Smooth muscle cell (in vitro differentiated cells): ENCODE measurements around the gene SERPINB13. TPM values are rescaled to one million over a fixed set of nuclear protein-coding genes. Genes with fewer than 3 reads are reported as not detected.

Source experiments
- DNase-seq: peaks from one replicate; lab custom pipeline; 2025; ENCODE audit not compliant: unreplicated experiment; lab: John Stamatoyannopoulos, UW
- H2AFZ ChIP-seq: fragments of 200-600 bp; sonication (generic); 2 replicates; pipeline ENCODE4 v1.6.0; 2016; ENCODE audit warnings: antibody characterized with exemption, low read depth, mild to moderate bottlenecking
- H3F3A ChIP-seq: fragments of 200-600 bp; sonication (generic); 2 replicates; pipeline ENCODE4 v1.6.0; 2017; ENCODE audit warnings: antibody characterized with exemption, low read depth
- H3K27ac ChIP-seq: fragments of 200-600 bp; sonication (generic); 2 replicates; pipeline ENCODE4 v1.5.1; 2016; ENCODE audit warnings: low read depth, mild to moderate bottlenecking
- H3K27me3 ChIP-seq: fragments of 200-600 bp; sonication (generic); 2 replicates; pipeline ENCODE4 v1.6.1; 2016; ENCODE audit warnings: low read depth, mild to moderate bottlenecking
- H3K36me3 ChIP-seq: fragments of 200-600 bp; sonication (generic); 2 replicates; pipeline ENCODE4 v1.5.1; 2016; ENCODE audit warnings: low read depth
- H3K4me1 ChIP-seq: fragments of 200-600 bp; sonication (generic); 2 replicates; pipeline ENCODE4 v1.5.1; 2016; ENCODE audit warnings: low read depth
- H3K4me2 ChIP-seq: fragments of 200-600 bp; sonication (generic); 2 replicates; pipeline ENCODE4 v1.6.0; 2016; ENCODE audit warnings: mild to moderate bottlenecking
- H3K4me3 ChIP-seq: fragments of 200-600 bp; sonication (generic); 2 replicates; pipeline ENCODE4 v1.5.1; 2016; ENCODE audit warnings: mild to moderate bottlenecking
- H3K79me2 ChIP-seq: fragments of 200-600 bp; sonication (generic); 2 replicates; pipeline ENCODE4 v1.6.0; 2016; ENCODE audit warnings: low read depth, mild to moderate bottlenecking
- H3K9ac ChIP-seq: fragments of 200-600 bp; sonication (generic); 2 replicates; pipeline ENCODE4 v1.6.0; 2016; ENCODE audit warnings: low read depth
- H3K9me3 ChIP-seq: fragments of 200-600 bp; sonication (generic); replicated peaks from 2 replicates; pipeline ENCODE4 v1.5.1; 2016; ENCODE audit warnings: low read depth
- H4K20me1 ChIP-seq: fragments of 200-600 bp; sonication (generic); 2 replicates; pipeline ENCODE4 v1.6.0; 2016; ENCODE audit warnings: low read depth
- WGBS: methylation state at CpG from one replicate; pipeline ENCODE4 v1.1.7; 2016; ENCODE audit warnings: low lambda C conversion rate; 5-methylcytosine and 5-hydroxymethylcytosine counted together
- polyA plus RNA-seq: library from polyadenylated mRNA; unstranded; fragments of >200 nt; fragmentation: Nextera tagmentation; extraction: Ambion mirVana; gene quantifications from 2 replicates; pipeline ENCODE4 v1.2.1, GENCODE V29; 2016
- total RNA-seq: library from RNA; depleted of rRNA; stranded (reverse); fragments of >200 nt; gene quantifications from 2 replicates; pipeline ENCODE4 v1.2.3, GENCODE V29; 2014
- TF ChIP-seq, protein P1 (sequence below): fragments of 200-600 bp; sonication (generic); IDR thresholded peaks from 2 replicates; pipeline ENCODE4 v1.5.1; 2017; ENCODE audit warnings: borderline replicate concordance, mild to moderate bottlenecking, antibody characterized with exemption; ENCODE audit not compliant: insufficient read depth, poor library complexity, severe bottlenecking

Gene SERPINB13
- total and polyA plus RNA-seq, 2 experiments from 2014 or later, result 12.5 to 103 TPM

- no peaks in the 10 kb centered on the region for H3K36me3 ChIP-seq
- TF ChIP-seq, protein P1, sequence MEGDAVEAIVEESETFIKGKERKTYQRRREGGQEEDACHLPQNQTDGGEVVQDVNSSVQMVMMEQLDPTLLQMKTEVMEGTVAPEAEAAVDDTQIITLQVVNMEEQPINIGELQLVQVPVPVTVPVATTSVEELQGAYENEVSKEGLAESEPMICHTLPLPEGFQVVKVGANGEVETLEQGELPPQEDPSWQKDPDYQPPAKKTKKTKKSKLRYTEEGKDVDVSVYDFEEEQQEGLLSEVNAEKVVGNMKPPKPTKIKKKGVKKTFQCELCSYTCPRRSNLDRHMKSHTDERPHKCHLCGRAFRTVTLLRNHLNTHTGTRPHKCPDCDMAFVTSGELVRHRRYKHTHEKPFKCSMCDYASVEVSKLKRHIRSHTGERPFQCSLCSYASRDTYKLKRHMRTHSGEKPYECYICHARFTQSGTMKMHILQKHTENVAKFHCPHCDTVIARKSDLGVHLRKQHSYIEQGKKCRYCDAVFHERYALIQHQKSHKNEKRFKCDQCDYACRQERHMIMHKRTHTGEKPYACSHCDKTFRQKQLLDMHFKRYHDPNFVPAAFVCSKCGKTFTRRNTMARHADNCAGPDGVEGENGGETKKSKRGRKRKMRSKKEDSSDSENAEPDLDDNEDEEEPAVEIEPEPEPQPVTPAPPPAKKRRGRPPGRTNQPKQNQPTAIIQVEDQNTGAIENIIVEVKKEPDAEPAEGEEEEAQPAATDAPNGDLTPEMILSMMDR, result no peak
- H3K4me1 ChIP-seq, result no peaks in the 10 kb centered on the region
- H3K9me3 ChIP-seq, result no peaks in the 10 kb centered on the region
- no peaks in the 10 kb centered on the region for H3F3A ChIP-seq
- no peak overlapping the region for H3K4me2 ChIP-seq
- H3K79me2 ChIP-seq, result no peaks in the 10 kb centered on the region
- H3K4me3 ChIP-seq, result no peak overlapping the region
- no peak for DNase-seq
- no peak overlapping the region for H3K27ac ChIP-seq
- no peak overlapping the region for H3K9ac ChIP-seq
- no peak overlapping the region for H2AFZ ChIP-seq
- no peaks in the 10 kb centered on the region for H4K20me1 ChIP-seq
- no peaks in the 10 kb centered on the region for H3K27me3 ChIP-seq
These were observed 59.8 kb downstream of the SERPINB13 start for GRCh38 chr18:63646936-63647335.

DNA sequence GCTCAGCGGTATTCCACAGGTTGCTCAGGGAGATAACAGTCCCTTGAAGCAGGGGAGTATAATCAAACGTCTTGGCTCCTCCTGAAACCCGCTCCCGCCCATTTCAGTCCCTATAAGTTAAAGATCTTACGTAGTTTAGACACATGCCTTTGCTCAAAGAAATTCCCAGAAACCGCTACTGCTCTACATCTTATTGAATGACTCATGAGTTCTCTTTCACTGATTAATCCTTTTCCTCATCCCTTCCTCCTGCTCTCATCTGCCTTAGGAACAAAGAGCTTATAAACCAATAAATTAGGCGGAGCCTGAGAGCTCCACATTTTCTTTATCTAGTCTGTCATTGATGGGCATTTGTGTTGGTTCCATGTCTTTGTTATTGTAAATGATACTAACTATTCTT lies 61.1 kb downstream of the SERPINB13 start:
- Histone ChIP-seq H3K79me2 (no peaks in the 10 kb centered on the region), H3K4me2 (no peak overlapping the region), H3K36me3 (no peaks in the 10 kb centered on the region), H3F3A (no peaks in the 10 kb centered on the region), H3K9ac (no peak overlapping the region), H4K20me1 (no peaks in the 10 kb centered on the region), H3K4me1 (no peaks in the 10 kb centered on the region), H3K27ac (no peak overlapping the region), H3K27me3 (no peaks in the 10 kb centered on the region), H3K4me3 (no peak overlapping the region), H3K9me3 (no peaks in the 10 kb centered on the region), H2AFZ (no peak overlapping the region)
- TF ChIP-seq, protein P1, result no peak
- no peak for DNase-seq
- WGBS, result 52% methylated on average over 7 of the region's 7 CpGs

Other genes with a start within 250 kb of the SERPINB13 start
- 33.3 and 34.5 TPM in 2 replicates for gene KDSR, start 220.1 kb upstream of the SERPINB13 start, total RNA-seq
- gene KDSR, start 220.1 kb upstream of the SERPINB13 start, polyA plus RNA-seq, result 39.2 and 47.4 TPM in 2 replicates
- gene VPS4B, start 164.9 kb upstream of the SERPINB13 start, total RNA-seq, result 37.4 and 41.5 TPM in 2 replicates
- gene VPS4B, start 164.9 kb upstream of the SERPINB13 start, polyA plus RNA-seq, result 21.3 and 32.9 TPM in 2 replicates
- 26.8 and 32.5 TPM in 2 replicates for gene SERPINB5, start 110.4 kb upstream of the SERPINB13 start, total RNA-seq
- 7.6 and 18.3 TPM in 2 replicates for gene SERPINB5, start 110.4 kb upstream of the SERPINB13 start, polyA plus RNA-seq
- gene SERPINB12, start 45.0 kb upstream of the SERPINB13 start, total RNA-seq, result 16.4 and 17.0 TPM in 2 replicates
- 0.27 and 1.3 TPM in 2 replicates for gene SERPINB12, start 45.0 kb upstream of the SERPINB13 start, polyA plus RNA-seq
- 11.1 and 14.8 TPM in 2 replicates for gene SERPINB4, start 56.9 kb downstream of the SERPINB13 start, total RNA-seq
- gene SERPINB4, start 56.9 kb downstream of the SERPINB13 start, polyA plus RNA-seq, result 0.46 and 1.7 TPM in 2 replicates
- 142 and 148 TPM in 2 replicates for gene SERPINB3, start 74.5 kb downstream of the SERPINB13 start, total RNA-seq
- 17.5 and 44.0 TPM in 2 replicates for gene SERPINB3, start 74.5 kb downstream of the SERPINB13 start, polyA plus RNA-seq
- 1.1 and 1.4 TPM in 2 replicates for gene SERPINB11, start 115.6 kb downstream of the SERPINB13 start, total RNA-seq
- 0.25 TPM in 1 of 2 replicates, not detected in the other for gene SERPINB11, start 115.6 kb downstream of the SERPINB13 start, polyA plus RNA-seq
- gene SERPINB7, start 188.1 kb downstream of the SERPINB13 start, total RNA-seq, result 111 and 174 TPM in 2 replicates
- 18.4 and 30.0 TPM in 2 replicates for gene SERPINB7, start 188.1 kb downstream of the SERPINB13 start, polyA plus RNA-seq